ENCODE measurements around the gene PARD3. TPM values are rescaled to one million over a fixed set of nuclear protein-coding genes. Genes with fewer than 3 reads are reported as not detected.

The PARD3 gene
- total and polyA plus RNA-seq, 7 donors = 20.2 to 84.4 (median 53.4) TPM

- no peak overlapping the region for H3K27ac ChIP-seq
- no peaks in the 10 kb centered on the region for H3K27me3 ChIP-seq (ENCODE audit: insufficient read depth in 3 of 3, low read length in 2 of 3)
- H3K4me1 ChIP-seq = peaks cover 8% of the 10 kb centered on the region
- no peak for DNase-seq
- H3K36me3 ChIP-seq (ENCODE audit: insufficient read depth in 1 of 2, low read depth in 1 of 2) = no peaks in the 10 kb centered on the region
- WGBS, 3 donors = 3 to 47% (median 40%) methylated on average over 1 of the region's 1 CpG
- intact Hi-C loops (cut with DNase I) = no loop called here
- H3K4me3 ChIP-seq = no peak overlapping the region
- ATAC-seq = no peak
- H3K9me3 ChIP-seq = no peaks in the 10 kb centered on the region
- no peak for TF ChIP-seq CTCF (IDR thresholded peaks at IDR 0.05)
Observed at GRCh38 chr10:34152434-34152833, 662.7 kb downstream of the PARD3 start.

- Histone ChIP-seq H3K4me1 (peaks cover 3% of the 10 kb centered on the region), H3K4me3 (no peak overlapping the region), H3K27ac (no peak overlapping the region), H3K27me3 (ENCODE audit: insufficient read depth in 3 of 3, low read length in 2 of 3) (no peaks in the 10 kb centered on the region), H3K9me3 (no peaks in the 10 kb centered on the region), H3K36me3 (ENCODE audit: insufficient read depth in 1 of 2, low read depth in 1 of 2) (no peaks in the 10 kb centered on the region)
- ATAC-seq = no peak
- TF ChIP-seq CTCF (IDR thresholded peaks at IDR 0.05) = no peak
- 68 to 85% (median 73%) methylated on average over 1 of the region's 1 CpG for WGBS, 3 donors
- no peak for DNase-seq
- intact Hi-C loops (cut with DNase I) = no loop called here
Observed at GRCh38 chr10:34151931-34152330, 663.2 kb downstream of the PARD3 start.

GRCh38 chr10:34151481-34151880 lies 663.6 kb downstream of the PARD3 start:
- Histone ChIP-seq H3K27me3 (ENCODE audit: insufficient read depth in 3 of 3, low read length in 2 of 3) (no peaks in the 10 kb centered on the region), H3K9me3 (no peaks in the 10 kb centered on the region), H3K36me3 (ENCODE audit: insufficient read depth in 1 of 2, low read depth in 1 of 2) (no peaks in the 10 kb centered on the region), H3K4me1 (no peaks in the 10 kb centered on the region), H3K27ac (no peak overlapping the region), H3K4me3 (no peak overlapping the region)
- DNase-seq (no peak), ATAC-seq (no peak)
- WGBS, 3 donors = 86 to 89% (median 88%) methylated on average over 3 of the region's 3 CpGs
- intact Hi-C loops (cut with DNase I) = no loop called here
- no peak for TF ChIP-seq CTCF (IDR thresholded peaks at IDR 0.05)

GRCh38 chr10:34150103-34150502 lies 665.0 kb downstream of the PARD3 start:
- H3K4me3 ChIP-seq = no peak overlapping the region
- H3K36me3 ChIP-seq (ENCODE audit: insufficient read depth in 1 of 2, low read depth in 1 of 2) = no peaks in the 10 kb centered on the region
- H3K27me3 ChIP-seq (ENCODE audit: insufficient read depth in 3 of 3, low read length in 2 of 3) = no peaks in the 10 kb centered on the region
- TF ChIP-seq CTCF (IDR thresholded peaks at IDR 0.05) = no peak
- no peak for ATAC-seq
- H3K9me3 ChIP-seq = no peaks in the 10 kb centered on the region
- 97 to 99% (median 99%) methylated on average over 3 of the region's 3 CpGs for WGBS, 3 donors
- H3K27ac ChIP-seq = no peak overlapping the region
- intact Hi-C loops (cut with DNase I) = no loop called here
- DNase-seq = no peak
- H3K4me1 ChIP-seq = no peaks in the 10 kb centered on the region

GRCh38 chr10:34148305-34148657 lies 666.8 kb downstream of the PARD3 start:
- H3K27ac ChIP-seq = no peak overlapping the region
- 72 to 79% (median 73%) methylated on average over 3 of the region's 3 CpGs for WGBS, 3 donors
- no peaks in the 10 kb centered on the region for H3K9me3 ChIP-seq
- no peaks in the 10 kb centered on the region for H3K27me3 ChIP-seq (ENCODE audit: insufficient read depth in 3 of 3, low read length in 2 of 3)
- DNase-seq (no peak), ATAC-seq (no peak)
- no peaks in the 10 kb centered on the region for H3K4me1 ChIP-seq
- H3K36me3 ChIP-seq (ENCODE audit: insufficient read depth in 1 of 2, low read depth in 1 of 2) = no peaks in the 10 kb centered on the region
- intact Hi-C loops (cut with DNase I) = no loop called here
- no peak overlapping the region for H3K4me3 ChIP-seq
- TF ChIP-seq CTCF (IDR thresholded peaks at IDR 0.05) = no peak
